T-helper 1 cell treated with Interleukin-12 subunit alpha and Interleukin-12 subunit beta and Interleukin-4 antibody, amounts not matched to agents 30 ng/mL and 1 ng/mL, for 36 hours (primary cell): Measurements from ENCODE around the gene AP2S1. TPM values are rescaled to one million over a fixed set of nuclear protein-coding genes. Genes with fewer than 3 reads are reported as not detected.
"Not testable (repeated sequence)": the region's sequence is repeated elsewhere in the genome, so short reads cannot be mapped to it uniquely, and the experiment has no call there.

ENCODE experiments used
- intact Hi-C: fragments of 100-400 bp; cut with micrococcal nuclease; formaldehyde crosslinking; loops from one replicate; pipeline ENCODE4 v1.15.1; 2024
- total RNA-seq: library from RNA; stranded (reverse); gene quantifications from 2 replicates; pipeline ENCODE4 v1.2.3, GENCODE V29; 2022

Gene AP2S1
- total RNA-seq = 108 and 114 TPM in 2 replicates

DNA sequence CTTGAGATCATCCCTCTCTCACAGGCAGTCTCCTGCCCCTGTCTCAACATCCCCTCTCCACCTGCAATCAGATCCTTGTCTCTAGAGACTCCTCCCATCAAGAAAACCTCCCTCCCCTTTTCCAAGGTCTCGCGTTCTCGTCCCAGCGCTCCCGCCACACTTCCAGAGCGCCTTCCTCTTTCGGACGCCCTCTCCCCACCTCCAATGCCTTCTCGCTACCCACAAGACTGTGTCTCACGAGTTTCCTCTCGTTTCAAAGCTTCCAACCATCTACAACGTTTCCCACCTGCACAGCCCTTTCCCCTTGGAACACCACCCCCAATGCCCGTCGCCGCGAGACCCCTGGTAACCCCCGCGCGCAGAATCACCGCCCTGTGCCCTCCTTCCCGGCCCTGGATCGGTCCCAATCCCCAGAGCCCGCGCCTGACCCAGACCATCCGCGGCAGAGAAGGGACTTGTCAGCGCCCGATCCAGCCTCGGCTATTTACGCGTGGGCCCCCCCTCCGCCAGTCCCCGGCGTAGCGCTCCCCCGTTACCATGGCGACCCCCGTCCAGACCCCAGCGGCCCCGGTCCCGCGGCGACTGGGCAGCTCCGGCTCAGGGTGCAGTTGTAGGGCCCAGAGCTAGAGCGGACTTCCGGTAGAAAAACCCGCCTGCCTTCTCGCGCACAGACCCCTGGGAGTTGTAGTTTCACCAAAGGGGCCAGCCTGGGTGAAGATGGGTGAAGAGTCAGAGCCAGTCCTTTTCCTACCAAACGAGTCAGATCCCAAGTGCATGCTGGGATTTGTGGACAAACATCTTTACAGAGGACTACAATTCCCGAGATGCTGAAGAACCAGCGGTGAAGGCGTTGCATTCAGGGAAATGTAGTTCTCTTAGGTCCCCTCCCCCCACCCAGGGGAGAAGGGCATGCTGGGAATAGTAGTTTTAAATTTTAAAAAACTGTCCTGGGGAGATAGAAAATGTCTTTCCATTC is at the start of gene AP2S1:
AP2S1 (minus strand) TSS at position 619 of the 976 bp plus-strand sequence; CDS start at position 539, 80 bp downstream.
- intact Hi-C loops = loop anchor here (1.0 to 2.0 kb wide), 10 partner anchors 10 to 988 kb away; partner anchors contain the start of genes ARHGAP35, CCDC9, PRKD2 and SYMPK

GRCh38 chr19:46900341-46900740 is 49.7 kb upstream of the AP2S1 start:
- intact Hi-C loops = no loop called here

DNA sequence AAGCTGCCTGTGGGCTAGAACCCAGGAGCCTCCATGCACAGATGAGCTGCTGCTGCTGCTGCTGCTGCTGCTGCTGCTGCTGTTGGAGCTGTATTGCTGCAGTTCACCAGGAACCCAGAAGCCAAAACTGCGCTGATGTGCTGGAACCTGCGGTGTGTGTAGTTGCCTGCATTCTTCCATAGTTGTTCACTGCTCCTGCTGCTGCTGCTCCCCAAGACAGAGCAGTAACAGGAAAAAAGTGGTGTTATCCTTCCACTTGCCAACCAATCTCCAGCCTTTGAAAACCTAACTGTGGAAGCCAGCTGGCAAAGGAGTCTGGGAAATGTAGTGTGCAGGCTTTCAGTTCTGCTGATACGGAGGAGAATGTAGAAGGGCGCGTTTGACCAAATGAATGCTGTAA is 48.1 kb upstream of the AP2S1 start:
- intact Hi-C loops = no loop called here

GRCh38 chr19:46896076-46896794 is 45.6 kb upstream of the AP2S1 start:
- intact Hi-C loops = no loop called here

DNA sequence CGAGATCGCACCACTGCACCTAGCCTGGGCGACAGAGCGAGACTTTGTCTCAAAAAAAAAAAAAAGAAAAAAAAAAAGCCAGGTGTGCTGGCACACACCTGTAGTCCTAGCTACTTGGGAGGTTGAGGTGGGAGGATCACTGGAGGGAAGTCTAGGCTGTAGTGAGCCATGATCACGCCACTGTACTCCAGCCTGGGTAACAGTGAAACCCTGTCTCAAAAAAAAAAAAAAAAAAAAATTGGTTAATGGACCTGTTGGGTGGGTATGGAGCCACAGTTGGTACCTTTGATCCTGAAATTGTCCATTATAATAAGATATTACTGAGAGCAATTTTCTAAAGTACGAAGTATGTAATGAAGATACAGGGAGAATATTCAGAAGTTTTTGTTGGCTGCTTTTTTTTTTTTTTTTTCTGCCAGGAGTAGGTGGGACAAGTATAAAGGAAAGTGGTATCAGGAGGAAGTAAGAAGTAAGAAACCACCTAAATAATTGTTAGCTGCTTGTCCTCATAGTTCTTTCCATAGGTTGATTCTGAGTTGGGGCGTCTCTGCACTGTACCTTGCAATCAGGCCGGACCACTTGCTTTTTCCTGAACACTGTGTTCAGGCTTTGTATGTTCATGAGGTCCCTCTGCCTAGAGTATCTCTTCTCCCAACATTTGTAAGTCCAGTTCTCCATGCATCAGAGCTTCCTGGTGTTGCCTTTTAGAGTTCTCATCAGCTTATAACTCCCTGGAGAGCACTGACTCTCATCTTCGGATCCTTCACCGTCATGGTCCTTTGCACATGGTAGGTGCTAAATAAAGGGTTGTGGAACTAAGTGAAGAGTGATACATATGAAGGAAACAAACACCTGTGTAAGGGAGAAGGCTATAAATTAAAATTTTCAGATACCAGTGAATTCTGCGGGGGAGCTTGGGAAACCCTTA is 41.9 kb upstream of the AP2S1 start:
- intact Hi-C loops = no loop called here

GRCh38 chr19:46890423-46891170 is 40.0 kb upstream of the AP2S1 start:
- intact Hi-C loops = no loop called here

GRCh38 chr19:46887240-46887782 is 36.7 kb upstream of the AP2S1 start:
- intact Hi-C loops = no loop called here

DNA sequence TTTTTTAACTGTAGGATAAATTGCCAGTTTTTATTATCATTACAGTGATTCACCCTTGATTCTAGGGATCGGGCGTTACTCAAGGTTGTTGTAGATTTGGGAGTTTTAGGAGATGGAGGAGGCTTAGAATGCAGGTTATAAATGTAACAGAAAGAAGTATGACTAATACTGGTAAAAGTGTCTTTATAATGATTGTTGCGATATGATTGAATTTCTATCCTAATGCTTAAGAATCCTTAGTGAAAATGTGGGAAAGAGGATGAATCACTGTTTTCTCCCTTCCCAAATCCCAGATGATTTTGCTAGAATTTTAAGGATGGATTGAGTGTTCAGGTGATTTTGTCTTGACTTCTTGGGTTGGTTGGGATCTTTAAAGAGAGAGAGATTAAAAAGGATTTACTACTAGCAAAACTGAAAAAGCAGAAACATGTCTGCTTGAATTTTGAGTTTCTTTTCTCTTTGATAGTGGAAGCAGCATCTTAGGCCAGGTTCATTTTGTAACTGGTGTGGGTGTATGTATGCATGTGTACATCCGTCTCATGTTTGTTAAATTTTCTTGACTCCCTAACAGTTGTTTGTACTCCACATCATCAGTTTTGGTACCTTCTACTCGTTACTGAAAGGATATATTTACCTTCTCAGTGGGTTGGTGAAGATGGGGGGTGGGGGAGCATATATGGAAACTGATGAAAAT is 36.0 kb upstream of the AP2S1 start:
- intact Hi-C loops = no loop called here

DNA sequence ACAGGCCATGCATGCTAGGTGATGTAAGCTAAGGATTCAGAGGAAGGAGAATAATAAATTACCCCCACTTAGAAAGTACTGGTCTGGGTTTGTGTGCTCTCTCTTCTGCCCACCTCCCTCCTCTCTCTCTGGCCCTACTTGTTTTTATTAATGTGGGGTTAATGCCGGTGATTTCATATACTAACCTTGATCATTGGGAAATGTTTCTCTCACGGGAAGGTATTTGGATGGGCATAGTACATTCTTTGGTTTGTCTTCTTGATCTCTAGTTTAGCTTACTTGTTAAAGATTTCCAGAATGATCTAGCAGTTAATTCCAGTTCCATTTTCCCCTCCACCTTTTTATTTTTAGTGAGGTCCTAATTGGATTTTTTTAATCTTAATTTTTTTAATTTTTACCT is 34.8 kb upstream of the AP2S1 start:
- intact Hi-C loops = no loop called here

DNA sequence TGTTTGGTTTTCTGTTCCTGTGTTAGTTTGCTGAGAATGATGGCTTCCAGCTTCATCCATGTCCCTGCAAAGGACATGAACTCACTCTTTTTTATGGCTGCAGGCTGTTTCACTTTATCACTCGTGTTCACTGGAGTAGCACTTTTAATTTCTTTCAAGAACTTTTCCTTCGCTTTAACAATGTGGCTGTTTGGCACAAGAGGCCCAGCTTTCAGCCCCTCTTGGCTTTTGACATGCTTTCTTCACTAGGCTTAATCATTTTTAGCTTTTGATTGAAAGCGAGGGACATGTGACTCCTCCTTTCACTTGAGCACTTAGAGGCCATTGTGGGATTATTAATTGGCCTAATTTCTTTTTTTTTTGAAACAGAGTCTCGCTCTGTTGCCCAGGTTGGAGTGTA is 32.1 kb upstream of the AP2S1 start:
- intact Hi-C loops = not testable (repeated sequence)

GRCh38 chr19:46882034-46882433 is 31.4 kb upstream of the AP2S1 start:
- intact Hi-C loops = no loop called here

DNA sequence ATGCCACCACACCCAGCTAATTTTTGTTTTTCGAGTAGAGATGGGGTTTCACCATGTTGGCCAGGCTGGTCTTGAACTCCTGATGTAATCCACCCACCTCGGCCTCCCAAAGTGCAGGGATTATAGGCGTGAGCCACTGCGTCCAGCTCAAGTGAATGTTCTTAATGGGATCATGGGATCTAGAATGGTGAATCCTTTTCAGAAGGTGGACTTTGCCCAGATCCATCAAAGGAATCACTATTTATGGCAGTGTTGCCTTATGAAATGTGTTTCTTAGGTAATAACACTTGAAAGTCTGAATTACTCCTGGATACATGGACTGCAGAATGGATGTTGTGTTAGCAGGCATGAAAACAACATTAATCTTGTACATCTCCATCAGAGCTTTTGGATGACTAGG is 30.4 kb upstream of the AP2S1 start:
- intact Hi-C loops = no loop called here

DNA sequence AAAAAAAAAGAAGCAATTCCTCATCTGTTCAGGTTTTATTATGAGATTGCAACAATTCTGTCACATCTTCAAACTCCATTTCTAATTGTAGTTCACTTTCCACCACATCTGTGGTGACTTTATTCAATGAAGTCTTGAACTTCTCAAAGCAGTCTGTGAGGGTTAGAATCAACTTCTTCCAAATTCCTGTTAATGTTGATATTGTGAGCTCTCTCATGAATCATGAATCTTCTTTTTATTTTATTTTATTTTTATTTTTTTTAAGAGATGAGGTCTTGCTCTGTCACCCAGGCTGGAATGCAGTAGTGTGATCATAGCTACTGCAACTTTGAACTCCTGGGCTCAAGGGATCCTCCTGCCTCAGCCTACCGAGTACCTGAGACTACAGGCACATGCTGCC is 29.8 kb upstream of the AP2S1 start:
- intact Hi-C loops = no loop called here

DNA sequence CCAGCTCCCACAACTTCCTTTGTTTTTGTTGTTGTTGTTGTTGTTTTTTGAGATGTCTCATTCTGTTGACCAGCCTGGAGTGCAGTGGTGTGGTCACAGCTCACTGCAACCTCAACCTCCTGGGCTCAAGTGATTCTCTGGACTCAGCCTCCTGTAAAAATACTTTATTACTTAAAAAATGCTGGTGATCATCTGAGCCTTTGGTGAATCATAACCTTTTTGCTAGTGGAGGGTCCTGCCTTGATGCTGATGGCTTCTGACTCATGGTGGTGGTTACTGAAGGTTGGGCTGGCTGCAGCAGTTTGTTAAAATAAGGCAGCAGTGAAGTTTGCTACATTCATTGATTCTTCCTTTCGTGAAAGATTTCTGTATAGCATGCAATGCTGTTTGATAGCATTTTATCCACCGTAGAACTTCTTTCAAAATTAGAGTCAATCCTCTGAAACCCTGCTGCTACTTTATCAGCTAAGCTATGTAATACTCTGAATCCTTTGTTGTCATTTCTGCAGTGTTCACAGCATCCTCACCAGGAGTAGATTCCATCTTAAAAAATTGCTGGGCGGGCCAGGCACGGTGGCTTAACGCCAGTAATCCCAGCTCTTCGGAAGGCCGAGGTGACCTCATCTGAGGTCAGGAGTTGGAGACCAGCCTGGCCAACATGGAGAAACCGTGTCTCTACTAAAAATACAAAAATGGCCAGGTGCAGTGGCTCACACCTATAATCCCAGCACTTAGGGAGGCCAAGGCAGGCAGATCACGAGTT is 28.1 kb upstream of the AP2S1 start:
- intact Hi-C loops = no loop called here

DNA sequence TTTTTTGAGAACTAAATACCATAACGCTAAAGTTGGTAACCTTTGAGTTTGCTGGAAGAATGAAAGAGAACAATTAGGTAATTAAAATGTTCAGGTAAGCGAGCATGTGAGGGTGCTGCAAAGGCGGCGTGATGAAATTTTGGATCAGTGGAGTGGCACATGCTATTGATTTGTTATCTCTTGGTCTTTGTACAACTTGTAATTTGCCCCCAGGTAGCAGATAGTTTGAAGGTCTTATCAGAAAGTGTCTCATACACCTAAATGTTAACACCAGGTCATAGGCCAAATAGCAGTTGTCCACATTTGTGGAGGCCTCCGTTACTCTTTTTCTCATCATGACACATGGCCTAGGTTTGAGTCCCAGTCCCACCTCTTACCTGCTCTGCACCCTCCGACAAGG is 25.0 kb upstream of the AP2S1 start:
- intact Hi-C loops = no loop called here

DNA sequence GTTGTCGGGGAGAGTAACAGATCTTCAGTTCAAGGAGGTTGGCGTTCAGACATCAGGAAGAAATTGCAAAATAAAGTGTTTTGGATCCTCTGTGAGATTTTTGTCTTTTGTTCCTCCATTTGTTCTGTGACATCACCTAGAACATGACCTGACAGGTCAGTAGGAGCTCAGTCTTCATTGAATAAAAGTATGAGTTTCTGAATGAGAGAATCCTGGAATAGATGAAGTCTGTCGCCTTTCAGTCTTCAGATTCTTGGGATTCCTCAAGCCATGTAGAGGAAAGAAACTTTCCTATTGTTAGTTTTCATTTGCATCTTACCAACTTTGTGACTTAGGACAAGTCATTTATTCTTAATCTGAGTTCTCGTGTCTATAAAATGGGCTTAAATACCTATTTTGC is 24.6 kb upstream of the AP2S1 start:
- intact Hi-C loops = no loop called here

DNA sequence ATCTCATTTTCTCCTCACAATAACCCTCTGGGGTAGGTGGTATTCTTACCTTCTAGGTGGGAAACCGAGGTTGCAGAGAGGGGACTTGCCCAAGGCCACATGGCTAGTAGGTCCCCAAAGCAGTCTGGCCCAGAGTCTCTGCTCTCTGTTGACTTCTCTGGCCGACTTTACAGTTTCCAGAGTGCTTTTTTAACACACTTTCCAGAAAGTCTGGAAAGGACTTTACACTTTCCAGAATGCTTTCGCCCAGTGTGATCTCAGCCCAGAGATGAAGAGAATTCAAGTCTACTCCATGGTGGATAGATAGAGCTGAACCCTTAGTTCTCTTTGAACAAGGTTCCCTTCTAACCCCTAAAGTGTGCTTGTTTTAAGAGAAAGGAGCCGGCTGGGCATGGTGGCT is 22.3 kb upstream of the AP2S1 start:
- intact Hi-C loops = no loop called here

DNA sequence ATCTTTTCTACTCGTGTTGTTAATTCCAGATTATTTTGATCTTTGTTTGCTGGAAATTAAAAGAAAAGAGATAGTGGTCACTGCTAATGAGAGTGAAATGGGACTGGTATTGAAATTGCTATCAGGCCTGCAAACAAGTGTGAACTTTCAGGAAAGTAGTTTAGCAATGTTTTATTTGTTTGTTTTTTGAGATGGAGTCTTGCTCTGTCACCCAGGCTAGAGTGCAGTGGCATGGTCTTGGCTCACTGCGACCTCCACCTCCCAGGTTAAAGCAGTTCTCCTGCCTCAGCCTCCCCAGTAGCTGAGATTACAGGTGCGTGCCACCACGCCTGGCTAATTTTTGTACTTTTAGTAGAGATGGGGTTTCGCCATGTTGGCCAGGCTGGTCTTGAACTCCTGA is 20.5 kb upstream of the AP2S1 start:
- intact Hi-C loops = not testable (repeated sequence)
